RCC 7860 (cell line): ENCODE data around the gene TNNI3.
A peak's percentile ranks its signal among the peaks of the same experiment; 100 is the strongest.
"Not testable (repeated sequence)": the region's sequence is repeated elsewhere in the genome, so short reads cannot be mapped to it uniquely, and the experiment has no call there.

ENCODE experiments used
- DNase-seq: peaks from one replicate; pipeline ENCODE4 v3.0.0-alpha.2; 2015; ENCODE audit warnings: low spot score
- FAIRE-seq: peaks from 2 replicates; lab custom pipeline; 2012; peaks lifted over from hg19 to GRCh38; lab: Jason Lieb, UNC

The TNNI3 gene

GRCh38 chr19:55173714-55174409 lies 16.3 kb upstream of the TNNI3 start:
- DNase-seq (peak; percentile 8), FAIRE-seq (no peak)

- FAIRE-seq, result no peak
- DNase-seq, result no peak
Observed at GRCh38 chr19:55173186-55173713, 15.7 kb upstream of the TNNI3 start.

DNA sequence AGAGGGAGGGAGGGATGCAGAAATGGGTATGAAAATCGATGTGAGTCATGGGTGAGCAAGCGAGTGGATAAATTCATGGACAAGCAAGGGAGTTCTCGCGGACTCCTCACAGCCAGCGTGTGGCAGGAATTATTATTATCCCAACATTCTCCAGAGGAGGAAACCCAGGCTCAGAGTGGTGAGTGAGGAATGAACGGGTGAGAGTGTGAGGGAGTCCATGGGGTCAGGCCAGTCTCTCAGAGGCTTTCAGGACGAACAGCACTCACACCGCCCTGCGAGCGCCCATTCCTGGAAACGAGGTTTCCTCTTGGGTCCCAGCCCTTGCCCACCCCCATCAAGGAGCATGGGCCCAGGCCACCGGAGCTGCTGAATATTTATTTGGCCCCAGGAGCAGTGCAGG lies 15.2 kb upstream of the TNNI3 start:
- FAIRE-seq (no peak), DNase-seq (no peak)

GRCh38 chr19:55172318-55172717 lies 14.8 kb upstream of the TNNI3 start:
- FAIRE-seq, DNase-seq: not testable (repeated sequence)

- DNase-seq, result no peak
Observed at GRCh38 chr19:55171440-55171839, 13.9 kb upstream of the TNNI3 start.

DNA sequence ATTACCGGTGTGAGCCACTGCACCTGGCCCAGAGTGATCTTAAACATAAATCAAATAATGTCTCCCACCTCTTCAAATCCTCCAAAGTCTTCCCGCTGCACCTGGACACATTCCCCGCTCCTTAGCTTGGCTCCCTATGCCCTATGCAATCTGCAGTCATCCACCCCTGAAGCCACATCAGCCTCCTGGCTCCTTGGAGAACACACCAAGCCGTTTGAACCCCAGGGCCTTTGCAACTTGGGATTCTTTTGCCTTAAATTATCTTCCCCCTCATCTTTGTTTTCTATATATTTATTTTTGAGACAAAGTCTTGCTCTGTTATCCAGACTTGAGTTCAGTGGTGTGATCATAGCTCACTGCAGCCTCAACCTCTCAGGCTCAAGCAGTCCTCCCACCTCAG lies 11.6 kb upstream of the TNNI3 start:
- DNase-seq, result no peak
- no peak for FAIRE-seq

More at GRCh38 chr19:55171440-55171839, 13.9 kb upstream of the TNNI3 start:
- FAIRE-seq, result no peak

DNA sequence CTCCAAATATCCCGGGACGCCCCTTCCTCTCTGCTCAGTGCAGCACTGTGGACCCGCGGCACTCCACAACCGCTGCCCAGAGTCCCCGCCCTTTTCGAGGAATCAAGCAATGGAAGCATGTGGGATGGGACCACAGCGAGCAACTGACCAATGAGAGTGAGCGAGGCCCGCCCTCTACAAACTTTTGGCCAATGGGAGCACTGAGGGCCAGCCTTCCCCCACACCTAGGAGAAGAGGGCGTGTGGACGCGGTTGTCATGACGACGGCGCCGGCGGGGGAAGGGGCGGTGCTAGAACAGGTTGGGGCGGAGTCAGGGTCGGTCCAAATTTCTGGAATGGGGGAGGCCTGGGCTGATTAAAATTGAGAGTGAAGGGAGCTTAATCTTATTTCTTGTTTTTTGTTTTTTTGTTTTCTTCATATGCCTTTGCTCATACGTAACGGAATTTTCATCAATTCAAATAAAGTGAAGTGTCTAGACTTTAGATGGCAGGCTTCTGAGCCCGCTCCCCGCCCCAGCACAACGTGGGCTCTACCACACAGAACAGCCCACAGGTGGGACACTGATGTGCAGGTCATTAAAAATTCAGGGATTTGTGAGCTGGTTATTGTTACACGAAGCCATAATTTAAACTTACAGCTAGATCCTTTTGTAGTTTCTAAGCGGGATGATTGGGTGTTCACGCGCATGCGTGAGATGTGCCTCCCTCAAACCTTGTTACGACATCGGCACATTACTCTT lies 9.2 kb upstream of the TNNI3 start, which contains the start of gene DNAAF3:
Gene DNAAF3 (minus strand): TSS at position 84 of the 739 bp plus-strand sequence. CDS start 200 bp downstream, outside the sequence.
- FAIRE-seq (peak; percentile 87), DNase-seq (peak; percentile 90)

- DNase-seq (peak; percentile 53), FAIRE-seq (no peak)
Observed at GRCh38 chr19:55165952-55166529, 8.5 kb upstream of the TNNI3 start.

- FAIRE-seq (no peak), DNase-seq (no peak)
Observed at GRCh38 chr19:55161571-55162322, 4.2 kb upstream of the TNNI3 start.

- DNase-seq (no peak), FAIRE-seq (no peak)
Observed at GRCh38 chr19:55160986-55161365, 3.4 kb upstream of the TNNI3 start.

GRCh38 chr19:55160128-55160985 lies 2.8 kb upstream of the TNNI3 start:
- FAIRE-seq, result no peak

DNA sequence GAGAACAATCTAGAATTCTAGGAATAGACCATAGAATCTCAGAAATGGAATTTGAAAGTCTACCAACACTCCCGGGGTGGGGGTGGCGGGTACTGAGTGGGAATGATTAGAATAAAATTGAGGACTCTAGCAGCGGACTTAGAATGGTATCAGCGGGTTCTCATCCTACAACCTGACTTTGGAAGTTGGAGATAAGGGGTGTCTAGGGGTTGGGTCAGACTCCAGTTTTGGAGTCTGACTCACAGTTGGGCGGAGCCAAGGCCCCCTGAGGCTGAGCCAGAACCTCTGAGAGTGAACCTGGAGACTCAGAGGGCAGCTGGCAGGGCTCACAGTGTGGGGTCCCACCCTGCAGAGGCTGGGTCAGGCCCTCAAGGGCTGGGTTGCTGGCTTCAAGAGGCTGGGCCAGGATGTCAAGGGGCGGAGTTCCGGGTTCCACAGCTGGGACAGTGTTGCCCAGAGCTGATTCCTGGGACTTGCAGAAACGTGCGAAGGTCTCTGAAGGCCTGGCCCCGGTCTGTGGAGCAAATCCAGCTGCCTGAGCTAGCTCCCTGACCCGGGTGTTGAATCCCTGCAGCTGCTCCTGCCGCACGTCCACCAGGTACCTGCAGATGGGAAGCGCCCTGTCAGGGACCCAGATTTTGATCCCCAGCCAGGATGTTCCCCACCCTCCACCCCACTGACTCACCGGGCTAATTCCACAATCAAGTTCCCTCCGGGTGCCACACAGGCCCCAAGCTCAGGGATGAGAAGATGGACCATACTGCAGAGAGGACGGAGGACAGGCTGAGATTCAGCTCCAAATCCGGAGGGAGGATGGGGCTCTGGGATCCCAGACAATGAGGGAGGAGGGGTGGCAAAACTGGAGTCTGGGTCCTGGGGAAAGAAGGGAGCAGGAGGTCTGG lies 1.6 kb upstream of the TNNI3 start:
- FAIRE-seq, result no peak

More at GRCh38 chr19:55160128-55160985, 2.8 kb upstream of the TNNI3 start:
- DNase-seq, result peak; percentile 62

DNA sequence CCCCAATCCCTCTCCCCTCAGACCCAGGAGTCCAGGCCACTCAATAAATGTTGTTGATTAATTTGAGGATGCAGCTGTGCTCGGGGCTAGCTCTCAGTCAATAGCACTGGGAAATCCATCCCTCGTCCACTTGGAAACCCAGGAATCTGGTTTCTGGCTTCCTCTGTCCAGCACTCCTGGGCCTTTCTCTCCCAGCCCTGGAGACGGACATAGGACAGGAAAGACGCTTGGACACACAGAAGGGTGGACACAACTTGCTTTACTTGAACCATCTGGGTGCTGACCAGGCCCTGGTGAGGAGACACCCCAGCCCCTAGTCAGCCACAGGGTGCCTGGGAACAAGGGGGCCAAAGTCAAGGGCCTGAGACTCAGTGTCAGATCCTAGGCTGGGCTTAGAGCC lies 891 bp upstream of the TNNI3 start:
- no peak for FAIRE-seq
- no peak for DNase-seq

More for the DNA sequence above, 1.6 kb upstream of the TNNI3 start:
- DNase-seq, result no peak

GRCh38 chr19:55156202-55157063 lies 1.1 kb downstream of the TNNI3 start:
- DNase-seq, result no peak
- no peak for FAIRE-seq

DNA sequence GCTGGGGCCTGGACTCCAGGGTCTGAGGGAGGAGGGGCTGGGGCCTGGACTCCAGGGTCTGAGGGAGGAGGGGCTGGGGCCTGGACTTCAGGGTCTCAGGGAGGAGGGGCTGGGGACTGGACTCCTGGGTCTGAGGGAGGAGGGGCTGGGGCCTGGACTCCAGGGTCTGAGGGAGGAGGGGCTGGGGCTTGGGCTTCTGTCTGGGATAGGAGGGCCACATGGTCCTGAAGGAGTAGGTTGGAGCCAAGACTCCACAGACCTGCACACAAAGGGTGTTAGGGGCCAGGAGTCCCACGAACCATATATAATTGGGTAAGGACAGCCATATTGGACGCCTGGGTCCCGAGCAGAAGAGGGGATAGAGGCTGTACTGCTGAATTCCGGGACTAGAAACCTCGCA lies 1.7 kb downstream of the TNNI3 start:
- not testable (repeated sequence) for FAIRE-seq, DNase-seq

DNA sequence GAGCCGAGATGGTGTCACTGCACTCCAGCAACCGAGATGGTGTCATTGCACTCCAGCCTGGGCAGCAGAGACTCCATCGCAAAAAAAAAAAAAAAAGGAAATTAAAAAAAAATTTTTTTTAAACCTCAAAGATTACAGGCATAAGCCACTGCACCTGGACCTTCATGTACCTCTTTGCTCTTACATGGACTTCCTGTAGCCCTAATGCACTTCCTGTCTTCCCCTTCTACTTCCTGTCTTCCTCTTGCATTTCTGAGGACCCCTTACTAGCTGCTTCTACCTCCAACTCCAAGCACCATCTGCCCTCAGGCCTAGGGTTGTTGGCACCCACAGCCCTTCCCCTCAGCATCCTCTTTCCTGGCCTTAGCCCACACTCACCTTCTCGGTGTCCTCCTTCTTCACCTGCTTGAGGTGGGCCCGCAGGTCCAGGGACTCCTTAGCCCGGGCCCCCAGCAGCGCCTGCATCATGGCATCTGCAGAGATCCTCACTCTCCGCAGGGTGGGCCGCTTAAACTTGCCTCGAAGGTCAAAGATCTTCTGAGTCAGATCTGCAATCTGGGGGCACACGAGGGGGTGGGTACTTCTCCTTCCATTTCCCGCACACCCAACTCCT lies 3.8 kb downstream of the TNNI3 start:
- FAIRE-seq, result no peak
- no peak for DNase-seq

GRCh38 chr19:55152017-55152416 lies 5.5 kb downstream of the TNNI3 start:
- DNase-seq (no peak), FAIRE-seq (no peak)
